ENCODE measurements around the gene VAMP2. TPM values are rescaled to one million over a fixed set of nuclear protein-coding genes. Genes with fewer than 3 reads are reported as not detected.

Gene VAMP2
- total and polyA plus RNA-seq, 9 of the 15 experiments (the other 6 are each of a cell fraction or from before 2014, with no cell fraction given) = 2.3 to 31.8 (median 6.0) TPM

GRCh38 chr17:8163978-8164814 is 1.4 kb upstream of the VAMP2 start:
- DNase-seq (ENCODE audit: extremely low read depth in 1 of 4, low spot score in 3 of 4) = peak; percentile 78 to 93 (median 82)
- Histone ChIP-seq H4K20me1 (replicated peaks; ENCODE audit: control insufficient read depth, insufficient read depth, low read length) (0 out of 2 replicates have a peak, but pooled peaks cover 12% of the 10 kb centered on the region), H3K79me2 (ENCODE audit: control insufficient read depth, insufficient read depth, low read length) (peaks cover 31% of the 10 kb centered on the region), H3K36me3 (ENCODE audit: control insufficient read depth, insufficient read depth, low read length) (peaks cover 24% of the 10 kb centered on the region; the same call in 2 of the 3 replicates), H3K27ac (ENCODE audit: extremely low read depth, low read depth, low read length) (peak overlapping the region; percentile 87), H3K4me1 (replicated peaks in 1 of 2; ENCODE audit: control insufficient read depth in 2 of 2, insufficient read depth in 2 of 2, low read length in 2 of 2) (peaks cover 29 to 41% of the 10 kb centered on the region in 2 experiments), H3K9ac (ENCODE audit: insufficient read depth in 1 of 2, low read depth in 2 of 2, low read length in 2 of 2) (peak overlapping the region; percentile 68 to 91), H3K4me3 (no peak overlapping the region; the same call in 1 of the 2 replicates), H3K4me2 (ENCODE audit: insufficient read depth, low read length) (peak overlapping the region; percentile 59), H3K9me3 (replicated peaks; ENCODE audit: control insufficient read depth, insufficient read depth, low read depth, low read length) (no peaks in the 10 kb centered on the region), H3K9me1 (ENCODE audit: control insufficient read depth, insufficient read depth, low read length) (peaks cover 5% of the 10 kb centered on the region), H2AFZ (ENCODE audit: low read depth, low read length) (peak overlapping the region; percentile 81), H3K27me3 (ENCODE audit: control insufficient read depth in 2 of 2, insufficient read depth in 2 of 2, low read length in 2 of 2) (no peaks in the 10 kb centered on the region)
- in situ Hi-C loops (cut with MboI) (no loop called here), intact Hi-C loops (cut with micrococcal nuclease) (no loop called here)
- POLR2A ChIA-PET = interaction anchor here (0.6 to 1.8 kb wide), 4 partner anchors 9 to 57 kb away, joined by 3 to 31 read pairs (median 3); no protein-coding TSS in a partner anchor
- BruUV-seq (replicated peaks) = no TSS peak
- CTCF ChIA-PET (ENCODE audit: low intra/inter-chr PET ratio) = no interaction called here
- ATAC-seq = peak; percentile 87
- 19% methylated on average over 9 of the region's 13 CpGs for WGBS (ENCODE audit: insufficient coverage, low coverage, missing lambda C conversion rate)
- FAIRE-seq = peak; percentile 98
- TF ChIP-seq MECOM (CRISPR knock-in tag; IDR thresholded peaks at IDR 0.05) (no peak), SP1 (CRISPR knock-in tag; IDR thresholded peaks at IDR 0.05) (0 out of 2 replicates have a peak, but pooled peaks have one; percentile 32), MTA2 (IDR thresholded peaks at IDR 0.05; ENCODE audit: low read depth) (no peak; the same call in 1 of the 2 replicates), SMAD3 (CRISPR knock-in tag; conservative IDR thresholded peaks at IDR 0.05) (no peak), HNRNPK (IDR thresholded peaks at IDR 0.05; ENCODE audit: low read depth, low read length, poor library complexity, severe bottlenecking) (no peak), SMAD2 (IDR thresholded peaks at IDR 0.05; ENCODE audit: low read depth, low read length) (no peak), MLLT1 (IDR thresholded peaks at IDR 0.05) (no peak), KLF1 (tag; IDR thresholded peaks at IDR 0.05) (no peak), RBFOX2 (IDR thresholded peaks at IDR 0.05; ENCODE audit: low read depth, low read length) (peak; percentile 54), MNT (conservative IDR thresholded peaks at IDR 0.05) (peak; percentile 45 to 71), RAD51 (IDR thresholded peaks at IDR 0.05; ENCODE audit: borderline replicate concordance, low read depth) (no peak)
